Neural progenitor cell (in vitro differentiated cells): ENCODE measurements around the gene ATP6V0A4.

Experiments used
- EZH2 ChIP-seq: fragments of 200-600 bp; sonication (generic); IDR thresholded peaks from 2 replicates; pipeline ENCODE4 v1.6.1; 2017; ENCODE audit warnings: antibody characterized with exemption, mild to moderate bottlenecking, moderate library complexity
- EZH2phosphoT487 ChIP-seq: fragments of 200-600 bp; sonication (generic); IDR thresholded peaks from 2 replicates; pipeline ENCODE4 v1.6.1; 2017; ENCODE audit warnings: antibody characterized with exemption
- TF ChIP-seq, protein P1 (sequence below): fragments of 200-600 bp; sonication (generic); IDR thresholded peaks from 2 replicates; pipeline ENCODE4 v1.5.1; 2017; ENCODE audit warnings: antibody characterized with exemption, mild to moderate bottlenecking

GRCh38 chr7:138813945-138814344 lies 15.9 kb upstream of the ATP6V0A4 start:
- TF ChIP-seq EZH2phosphoT487 (no peak), EZH2 (no peak)
- TF ChIP-seq, protein P1, sequence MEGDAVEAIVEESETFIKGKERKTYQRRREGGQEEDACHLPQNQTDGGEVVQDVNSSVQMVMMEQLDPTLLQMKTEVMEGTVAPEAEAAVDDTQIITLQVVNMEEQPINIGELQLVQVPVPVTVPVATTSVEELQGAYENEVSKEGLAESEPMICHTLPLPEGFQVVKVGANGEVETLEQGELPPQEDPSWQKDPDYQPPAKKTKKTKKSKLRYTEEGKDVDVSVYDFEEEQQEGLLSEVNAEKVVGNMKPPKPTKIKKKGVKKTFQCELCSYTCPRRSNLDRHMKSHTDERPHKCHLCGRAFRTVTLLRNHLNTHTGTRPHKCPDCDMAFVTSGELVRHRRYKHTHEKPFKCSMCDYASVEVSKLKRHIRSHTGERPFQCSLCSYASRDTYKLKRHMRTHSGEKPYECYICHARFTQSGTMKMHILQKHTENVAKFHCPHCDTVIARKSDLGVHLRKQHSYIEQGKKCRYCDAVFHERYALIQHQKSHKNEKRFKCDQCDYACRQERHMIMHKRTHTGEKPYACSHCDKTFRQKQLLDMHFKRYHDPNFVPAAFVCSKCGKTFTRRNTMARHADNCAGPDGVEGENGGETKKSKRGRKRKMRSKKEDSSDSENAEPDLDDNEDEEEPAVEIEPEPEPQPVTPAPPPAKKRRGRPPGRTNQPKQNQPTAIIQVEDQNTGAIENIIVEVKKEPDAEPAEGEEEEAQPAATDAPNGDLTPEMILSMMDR = no peak
